ENCODE data around the gene FBLN7.

- no peak for TF ChIP-seq GATA3 (IDR thresholded peaks at IDR 0.05; ENCODE audit: low read depth, low read length)
- no peak for TF ChIP-seq GATA2 (IDR thresholded peaks at IDR 0.05; ENCODE audit: low read depth, low read length)
Measured at GRCh38 chr2:112134120-112134519, 4.1 kb upstream of the FBLN7 start.

Measured in SH-SY5Y (cell line).